ENCODE data around the gene APP.

The APP gene

DNA sequence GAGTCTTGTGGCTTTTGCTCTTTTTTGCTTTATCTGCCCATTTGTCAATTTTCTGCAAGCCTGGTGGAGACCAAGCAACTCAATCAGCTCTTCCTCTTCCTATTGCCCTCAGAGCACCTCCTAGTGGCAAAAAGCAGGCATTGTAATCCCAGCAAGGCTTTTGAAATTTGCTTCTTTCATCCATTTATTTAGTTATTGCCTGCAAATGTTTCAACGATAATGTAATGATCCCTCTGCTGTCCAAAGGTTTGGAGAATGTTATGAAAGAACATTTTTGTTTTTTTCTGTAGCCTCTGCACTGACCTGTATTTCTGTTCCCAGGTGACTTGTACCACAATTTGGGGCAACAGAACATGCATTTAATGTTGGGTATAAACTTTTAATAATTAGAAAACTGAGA is 308.0 kb downstream of the APP start:
- TF ChIP-seq, protein P1, sequence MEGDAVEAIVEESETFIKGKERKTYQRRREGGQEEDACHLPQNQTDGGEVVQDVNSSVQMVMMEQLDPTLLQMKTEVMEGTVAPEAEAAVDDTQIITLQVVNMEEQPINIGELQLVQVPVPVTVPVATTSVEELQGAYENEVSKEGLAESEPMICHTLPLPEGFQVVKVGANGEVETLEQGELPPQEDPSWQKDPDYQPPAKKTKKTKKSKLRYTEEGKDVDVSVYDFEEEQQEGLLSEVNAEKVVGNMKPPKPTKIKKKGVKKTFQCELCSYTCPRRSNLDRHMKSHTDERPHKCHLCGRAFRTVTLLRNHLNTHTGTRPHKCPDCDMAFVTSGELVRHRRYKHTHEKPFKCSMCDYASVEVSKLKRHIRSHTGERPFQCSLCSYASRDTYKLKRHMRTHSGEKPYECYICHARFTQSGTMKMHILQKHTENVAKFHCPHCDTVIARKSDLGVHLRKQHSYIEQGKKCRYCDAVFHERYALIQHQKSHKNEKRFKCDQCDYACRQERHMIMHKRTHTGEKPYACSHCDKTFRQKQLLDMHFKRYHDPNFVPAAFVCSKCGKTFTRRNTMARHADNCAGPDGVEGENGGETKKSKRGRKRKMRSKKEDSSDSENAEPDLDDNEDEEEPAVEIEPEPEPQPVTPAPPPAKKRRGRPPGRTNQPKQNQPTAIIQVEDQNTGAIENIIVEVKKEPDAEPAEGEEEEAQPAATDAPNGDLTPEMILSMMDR (conservative IDR thresholded peaks at IDR 0.05), result peak; percentile 56
- H3K27ac ChIP-seq, result no peak overlapping the region

DNA sequence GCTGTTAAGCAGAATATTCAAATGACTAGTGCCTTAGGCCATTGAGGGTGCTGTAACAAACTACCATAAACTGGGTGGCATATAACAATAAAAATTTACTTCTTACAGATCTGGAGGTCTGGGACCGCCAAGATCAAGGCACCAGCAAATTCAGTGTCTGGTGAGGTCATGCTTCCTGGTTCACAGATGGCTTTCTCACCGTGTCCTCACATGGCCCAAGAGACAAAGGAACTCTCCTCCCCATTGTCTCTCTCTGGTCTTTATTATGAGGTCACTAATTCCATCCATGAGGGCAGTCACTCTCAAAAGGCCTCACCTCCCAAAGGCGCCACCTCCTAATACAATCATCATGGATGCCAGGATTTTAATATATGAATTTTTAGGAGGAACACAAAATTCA is 308.5 kb downstream of the APP start:
- no peak overlapping the region for H3K27ac ChIP-seq
- TF ChIP-seq, protein P1 (conservative IDR thresholded peaks at IDR 0.05), result no peak

DNA sequence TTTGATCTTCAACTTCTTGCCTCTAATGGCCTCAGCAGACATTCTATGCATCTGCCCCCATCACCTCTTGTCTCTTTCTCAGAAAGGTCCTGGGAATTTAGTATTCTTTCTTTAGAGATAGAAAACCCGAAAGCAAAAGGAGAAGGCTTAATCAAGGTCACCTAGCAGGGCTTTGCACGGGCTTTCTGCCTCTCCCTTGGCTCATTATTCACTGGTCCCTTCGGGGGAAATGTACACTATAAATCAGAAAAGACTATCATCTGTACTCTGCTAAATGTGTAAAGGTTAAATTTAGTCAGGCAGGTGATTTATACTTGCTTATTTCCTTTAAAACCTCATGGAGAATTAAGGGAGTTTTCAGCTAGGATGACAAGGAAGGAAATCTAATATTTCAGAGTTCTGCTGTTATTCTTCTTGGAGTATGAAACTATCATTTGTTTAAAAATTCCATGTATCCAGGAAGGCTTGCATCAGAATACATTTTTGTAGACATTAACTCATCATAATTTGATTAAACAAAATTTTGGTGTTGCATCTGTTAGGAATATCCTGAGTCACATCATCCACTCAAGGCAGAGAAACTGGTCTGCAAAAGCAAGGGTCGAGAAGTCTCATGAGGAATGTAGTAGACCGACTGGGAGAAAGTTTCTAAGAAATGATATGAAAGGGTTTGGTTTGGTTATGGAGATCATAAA is 311.2 kb downstream of the APP start:
- H3K27ac ChIP-seq, result no peak overlapping the region
- TF ChIP-seq, protein P1 (conservative IDR thresholded peaks at IDR 0.05), result no peak

DNA sequence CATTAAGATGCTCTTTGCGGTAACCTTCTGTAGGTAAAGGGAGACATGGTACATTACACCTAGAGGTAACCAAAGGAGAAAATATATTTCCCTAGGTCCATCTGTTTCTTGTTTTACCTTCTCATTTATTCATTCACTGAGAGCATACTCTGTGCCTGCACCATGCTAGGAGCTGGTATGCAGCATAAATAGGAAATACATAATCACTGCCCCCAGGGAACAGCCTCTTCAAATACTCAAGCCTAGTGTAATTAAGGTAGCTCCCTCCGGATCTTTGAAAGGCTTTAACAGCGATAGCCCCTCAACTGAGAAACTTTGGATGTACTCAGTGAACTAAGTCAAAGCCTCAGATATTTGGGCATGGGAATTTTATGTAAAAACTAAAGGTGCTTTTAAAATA is 312.2 kb downstream of the APP start:
- no peak overlapping the region for H3K27ac ChIP-seq
- TF ChIP-seq, protein P1 (conservative IDR thresholded peaks at IDR 0.05), result no peak

DNA sequence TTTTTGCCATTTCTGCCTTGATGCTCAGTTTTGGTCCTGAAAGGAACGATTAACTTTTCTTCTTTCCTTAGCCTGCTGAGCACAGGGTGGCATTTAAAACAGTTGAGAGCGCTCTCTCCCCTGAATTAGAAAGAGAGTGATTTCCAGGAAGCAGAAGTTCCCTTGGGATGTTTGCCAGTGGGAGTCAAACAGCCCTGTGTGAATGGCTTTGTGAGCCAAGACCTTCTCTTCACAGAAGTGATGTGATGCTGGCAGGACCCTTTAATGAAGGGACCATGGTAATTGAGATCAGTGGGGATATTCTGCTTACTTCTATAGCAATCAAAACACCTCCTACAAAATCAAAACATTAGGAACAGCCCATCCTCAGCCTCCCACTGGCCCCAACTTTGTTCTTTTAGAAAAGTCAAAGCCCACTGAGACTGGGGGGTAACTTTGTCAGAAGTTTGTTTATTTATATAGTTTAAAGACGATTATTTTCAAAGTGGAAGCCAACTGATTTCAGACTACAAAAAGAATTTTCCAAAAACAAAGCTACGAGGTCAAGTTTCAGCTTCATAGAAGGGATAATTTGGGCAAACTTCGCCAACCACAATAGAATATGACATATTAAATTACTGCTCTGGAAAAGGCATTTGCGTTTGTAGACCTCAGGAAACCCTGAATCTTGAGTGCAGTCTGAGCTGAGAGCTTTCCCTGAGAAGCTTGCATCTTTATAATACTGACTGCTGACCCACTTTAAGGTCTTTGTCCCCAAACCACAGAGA is 313.1 kb downstream of the APP start:
- no peak overlapping the region for H3K27ac ChIP-seq
- TF ChIP-seq, protein P1 (conservative IDR thresholded peaks at IDR 0.05), result no peak

DNA sequence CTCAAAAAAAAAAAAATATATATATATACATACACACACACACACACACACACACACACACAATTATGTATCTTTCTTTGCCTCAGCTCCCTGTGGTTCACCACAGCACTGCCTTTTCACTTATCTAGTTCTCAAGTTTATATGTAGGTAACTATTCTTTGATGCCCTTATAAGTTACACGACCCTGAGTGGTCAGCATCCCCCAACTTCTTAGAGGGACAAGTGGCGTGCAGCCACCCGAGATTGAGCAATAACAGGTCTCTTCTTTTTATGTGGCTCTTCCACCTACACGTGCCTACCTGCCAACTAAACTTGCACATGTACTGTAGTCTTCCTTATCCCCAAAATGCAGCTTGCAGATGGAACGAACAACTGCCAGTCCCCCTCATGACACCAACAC is 315.0 kb downstream of the APP start:
- TF ChIP-seq, protein P1 (conservative IDR thresholded peaks at IDR 0.05), result no peak

DNA sequence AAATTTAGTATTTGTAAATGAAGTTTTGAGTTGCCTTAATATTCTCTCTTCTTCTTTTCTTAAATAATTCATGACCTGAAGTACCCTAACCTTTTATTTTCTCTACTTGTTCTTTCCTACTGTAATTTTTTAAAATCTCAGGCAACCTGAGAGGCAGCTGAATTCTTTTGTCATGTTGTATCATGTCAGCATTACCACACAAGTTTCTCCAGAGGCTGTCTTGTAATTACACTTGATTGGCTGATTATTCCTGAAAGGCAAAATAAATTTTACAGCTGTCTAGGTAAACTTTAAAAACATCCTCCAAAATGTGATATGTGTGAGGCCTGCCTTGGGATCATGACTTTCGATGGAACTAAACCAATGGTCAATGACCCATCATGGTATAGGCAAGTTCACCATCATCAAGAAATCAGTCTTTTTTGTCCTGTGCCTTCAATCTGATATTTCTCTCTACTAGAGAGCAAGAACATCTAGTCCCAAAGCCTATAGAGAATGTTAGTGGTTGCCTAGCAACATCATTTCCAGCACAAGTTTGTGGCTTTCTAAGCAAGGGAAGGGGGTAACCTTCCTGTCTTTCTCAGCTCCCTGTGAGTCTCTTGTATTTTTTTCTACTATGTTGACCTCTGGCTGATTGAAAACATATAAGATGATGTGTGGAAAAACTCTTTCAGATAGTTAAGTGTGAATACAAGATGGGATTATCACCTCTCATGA is 320.3 kb downstream of the APP start:
- TF ChIP-seq, protein P1 (conservative IDR thresholded peaks at IDR 0.05), result no peak
- H3K27ac ChIP-seq, result no peak overlapping the region

More for the DNA sequence above, 315.0 kb downstream of the APP start:
- H3K27ac ChIP-seq, result no peak overlapping the region

All from VCaP (cell line).